NB4 (cell line): ENCODE data around the gene SLC16A11.

Experiments used
- DNase-seq: peaks from one replicate; pipeline ENCODE4 v3.0.0; 2010; ENCODE audit warnings: low read depth
- H3K4me3 ChIP-seq: one replicate; pipeline ENCODE4 v1.5.1; 2011; ENCODE audit warnings: mild to moderate bottlenecking, low read depth, low read length, moderate library complexity
- MYC ChIP-seq: IDR thresholded peaks from 2 replicates; pipeline ENCODE4 v1.6.1; 2011; ENCODE audit warnings: low read depth, low read length
- POLR2A ChIP-seq: IDR thresholded peaks from 2 replicates; pipeline ENCODE4 v1.6.1; 2011; ENCODE audit warnings: mild to moderate bottlenecking; ENCODE audit not compliant: insufficient read length; ENCODE audit errors: extremely low read depth
- TF ChIP-seq, protein P1 (sequence below): IDR thresholded peaks from 2 replicates; pipeline ENCODE4 v1.6.1; 2011; ENCODE audit warnings: low read depth, low read length
- TF ChIP-seq, protein P2 (sequence below): IDR thresholded peaks from one replicate; pipeline ENCODE4 v1.5.1; 2012; ENCODE audit warnings: low read depth, low read length

SLC16A11 gene

DNA sequence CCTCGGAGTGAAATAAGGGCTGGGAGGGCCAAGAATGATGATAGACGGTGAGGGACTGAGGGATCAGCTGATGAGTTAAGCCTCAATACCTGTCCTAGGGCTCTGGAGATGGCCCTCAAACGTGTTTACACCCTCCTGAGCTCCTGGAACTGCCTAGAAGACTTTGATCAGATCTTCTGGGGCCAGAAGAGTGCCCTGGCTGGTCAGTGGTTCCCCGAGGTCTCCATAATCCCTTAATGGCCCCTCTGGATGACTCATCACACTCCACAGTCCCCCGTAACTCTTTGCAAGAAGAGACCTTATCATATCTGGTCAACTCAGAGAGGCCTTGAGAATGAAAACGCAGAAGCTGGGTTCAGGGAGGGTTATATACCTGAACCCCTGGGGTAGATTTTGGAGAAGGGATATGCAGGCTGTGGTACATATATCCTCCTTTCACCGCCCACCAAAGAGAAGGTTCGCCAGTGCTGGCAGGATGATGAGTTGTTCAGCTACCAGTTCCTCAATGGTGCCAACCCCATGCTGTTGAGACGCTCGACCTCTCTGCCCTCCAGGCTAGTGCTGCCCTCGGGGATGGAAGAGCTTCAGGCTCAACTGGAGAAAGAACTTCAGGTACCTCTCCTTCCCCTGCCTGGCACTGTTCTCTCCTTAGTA lies 44.9 kb downstream of the SLC16A11 start:
- H3K4me3 ChIP-seq, result no peak overlapping the region
- TF ChIP-seq MYC, result no peak
- TF ChIP-seq, protein P1, sequence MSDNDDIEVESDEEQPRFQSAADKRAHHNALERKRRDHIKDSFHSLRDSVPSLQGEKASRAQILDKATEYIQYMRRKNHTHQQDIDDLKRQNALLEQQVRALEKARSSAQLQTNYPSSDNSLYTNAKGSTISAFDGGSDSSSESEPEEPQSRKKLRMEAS, result no peak
- no peak for TF ChIP-seq POLR2A
- TF ChIP-seq, protein P2, sequence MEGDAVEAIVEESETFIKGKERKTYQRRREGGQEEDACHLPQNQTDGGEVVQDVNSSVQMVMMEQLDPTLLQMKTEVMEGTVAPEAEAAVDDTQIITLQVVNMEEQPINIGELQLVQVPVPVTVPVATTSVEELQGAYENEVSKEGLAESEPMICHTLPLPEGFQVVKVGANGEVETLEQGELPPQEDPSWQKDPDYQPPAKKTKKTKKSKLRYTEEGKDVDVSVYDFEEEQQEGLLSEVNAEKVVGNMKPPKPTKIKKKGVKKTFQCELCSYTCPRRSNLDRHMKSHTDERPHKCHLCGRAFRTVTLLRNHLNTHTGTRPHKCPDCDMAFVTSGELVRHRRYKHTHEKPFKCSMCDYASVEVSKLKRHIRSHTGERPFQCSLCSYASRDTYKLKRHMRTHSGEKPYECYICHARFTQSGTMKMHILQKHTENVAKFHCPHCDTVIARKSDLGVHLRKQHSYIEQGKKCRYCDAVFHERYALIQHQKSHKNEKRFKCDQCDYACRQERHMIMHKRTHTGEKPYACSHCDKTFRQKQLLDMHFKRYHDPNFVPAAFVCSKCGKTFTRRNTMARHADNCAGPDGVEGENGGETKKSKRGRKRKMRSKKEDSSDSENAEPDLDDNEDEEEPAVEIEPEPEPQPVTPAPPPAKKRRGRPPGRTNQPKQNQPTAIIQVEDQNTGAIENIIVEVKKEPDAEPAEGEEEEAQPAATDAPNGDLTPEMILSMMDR, result no peak
- DNase-seq, result no peak

DNA sequence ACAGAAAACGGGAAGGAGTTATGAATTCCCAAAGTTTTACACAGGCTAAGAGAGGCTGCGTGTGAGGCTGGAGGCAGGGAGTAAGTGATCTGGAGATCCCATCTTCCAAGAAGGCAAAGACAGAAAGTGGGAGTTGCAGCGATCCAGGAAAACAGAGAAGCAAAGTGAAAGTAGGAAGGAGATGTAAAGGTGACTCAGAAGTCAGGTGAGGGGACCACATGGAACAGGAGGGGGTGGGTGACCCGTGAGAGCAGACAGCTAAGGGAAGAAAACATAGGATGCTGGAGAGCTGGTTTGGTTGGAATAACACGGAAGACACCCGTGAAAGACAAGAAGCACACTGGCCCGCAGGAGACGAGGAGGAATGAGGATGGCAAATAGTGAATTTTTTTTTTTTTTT lies 46.7 kb downstream of the SLC16A11 start:
- DNase-seq, result no peak
- TF ChIP-seq, protein P2, result no peak
- TF ChIP-seq, protein P1, result no peak
- TF ChIP-seq POLR2A, result no peak
- TF ChIP-seq MYC, result no peak
- H3K4me3 ChIP-seq, result no peak overlapping the region

DNA sequence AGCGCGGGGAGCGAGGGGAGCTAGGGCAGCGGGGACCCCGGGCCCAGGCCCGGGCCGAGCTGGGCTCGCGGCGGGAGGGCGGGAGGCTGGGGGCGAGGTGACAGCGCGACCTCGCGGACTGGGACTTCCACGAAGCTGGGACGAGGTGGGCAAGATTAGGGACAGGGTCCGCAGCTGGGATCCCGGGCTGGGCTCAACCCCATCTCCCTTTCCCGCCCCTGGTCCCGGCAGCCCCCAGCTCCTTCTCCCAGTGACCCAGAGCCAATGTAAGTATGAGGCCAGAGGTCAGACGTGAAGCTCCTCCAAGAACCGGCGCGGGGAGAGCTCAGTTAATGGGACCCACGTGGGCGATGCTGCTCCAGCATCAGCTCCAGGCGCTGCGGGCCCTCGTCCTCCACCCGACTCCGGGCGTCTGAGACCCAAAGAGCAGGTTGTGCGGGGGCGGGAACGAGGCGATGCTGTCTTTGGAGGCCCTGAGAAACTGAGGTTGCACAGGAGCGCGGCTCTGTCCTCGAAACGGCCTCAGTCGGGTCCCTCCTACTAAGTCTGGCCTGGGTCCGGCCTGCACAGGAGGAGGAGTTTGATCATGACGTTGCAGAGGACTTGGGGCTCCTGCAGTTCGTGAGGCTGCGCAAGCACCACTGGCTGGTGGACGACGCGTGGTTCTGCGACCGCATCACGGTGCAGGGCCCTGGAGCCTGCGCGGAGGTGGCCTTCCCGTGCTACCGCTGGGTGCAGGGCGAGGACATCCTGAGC lies 47.5 kb downstream of the SLC16A11 start:
- H3K4me3 ChIP-seq, result no peak overlapping the region
- TF ChIP-seq, protein P2, result no peak
- TF ChIP-seq, protein P1, result no peak
- no peak for TF ChIP-seq POLR2A
- no peak for TF ChIP-seq MYC
- no peak for DNase-seq

DNA sequence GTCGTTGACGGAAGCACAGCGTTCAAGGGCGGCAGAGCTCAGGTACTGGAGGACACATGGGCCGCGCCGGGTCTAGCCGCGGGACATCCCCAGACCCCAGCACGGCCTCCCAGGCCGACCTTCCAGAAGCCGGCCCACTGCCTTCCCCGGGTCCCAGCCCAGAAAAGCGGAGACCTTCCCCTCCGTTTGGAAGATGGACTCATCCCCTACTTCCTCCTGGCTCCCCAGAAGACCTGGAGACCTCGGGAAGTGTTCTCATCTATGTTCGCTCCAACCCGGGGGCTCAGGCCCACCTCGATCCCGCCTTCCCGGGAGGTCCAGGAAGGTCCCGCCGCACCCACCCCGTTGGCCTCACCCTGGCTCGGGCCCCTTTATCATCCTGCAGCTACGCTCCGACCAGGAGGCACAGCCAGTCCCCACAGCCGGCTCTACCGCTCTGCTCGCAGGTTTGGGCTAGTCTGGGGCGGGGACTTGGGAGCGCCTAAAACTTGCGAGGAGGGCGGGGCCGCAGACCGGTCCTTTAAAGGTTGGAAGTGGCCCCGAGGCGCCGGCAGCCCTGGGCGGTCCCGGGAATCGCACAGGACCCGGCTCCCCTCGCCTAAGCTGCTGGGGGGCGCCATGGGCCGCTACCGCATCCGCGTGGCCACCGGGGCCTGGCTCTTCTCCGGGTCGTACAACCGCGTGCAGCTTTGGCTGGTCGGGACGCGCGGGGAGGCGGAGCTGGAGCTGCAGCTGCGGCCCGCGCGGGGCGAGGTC lies 48.2 kb downstream of the SLC16A11 start, which contains the start of gene ALOX12:
Gene ALOX12 (plus strand): TSS at position 550 of the 756 bp plus-strand sequence. CDS start 69 bp downstream, at position 619.
- TF ChIP-seq, protein P2, result no peak
- TF ChIP-seq POLR2A (no peak), MYC (no peak)
- TF ChIP-seq, protein P1, result no peak
- DNase-seq, result no peak
- no peak within 1 kb of the TSS for H3K4me3 ChIP-seq

DNA sequence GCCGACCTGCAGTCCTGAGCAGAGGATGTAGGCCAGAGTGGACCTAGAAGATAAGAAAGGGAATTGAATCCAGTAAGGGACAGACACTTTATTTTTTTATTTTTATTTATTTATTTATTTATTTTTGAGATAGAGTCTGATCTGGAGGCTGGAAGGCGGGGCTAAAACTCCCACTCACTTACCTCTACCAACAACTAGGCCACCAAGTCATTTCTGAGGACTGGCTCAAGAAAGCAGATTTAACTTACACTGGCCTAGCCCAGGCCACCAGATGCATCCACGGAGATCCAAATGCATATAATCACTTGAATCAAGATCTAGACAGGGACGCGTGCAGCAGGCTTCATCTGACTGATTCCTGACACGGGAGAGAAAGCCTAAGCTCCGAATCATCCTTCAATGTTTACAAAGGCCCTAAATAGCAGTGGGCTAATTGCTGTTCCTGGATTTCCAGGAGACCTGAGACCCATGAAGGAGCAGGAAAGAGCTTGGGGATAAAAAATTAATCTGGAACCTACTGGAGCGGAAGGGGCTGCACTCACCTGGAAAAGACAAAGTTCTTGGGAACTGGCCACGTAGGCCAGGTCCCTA lies 49.1 kb downstream of the SLC16A11 start:
- DNase-seq, result no peak
- H3K4me3 ChIP-seq, result no peak overlapping the region
- TF ChIP-seq MYC (no peak), POLR2A (no peak)
- TF ChIP-seq, protein P2, result no peak
- TF ChIP-seq, protein P1, result no peak
